OCI-LY1 (cell line): Measurements from ENCODE around the gene FBXL3.

Experiments used
- H2AFZ ChIP-seq: fragments of 200-600 bp; sonication (generic), shearing (Covaris generic); 2 replicates; pipeline ENCODE4 v1.6.0; 2014; ENCODE audit warnings: antibody characterized with exemption, mild to moderate bottlenecking, low read length
- H3F3A ChIP-seq: fragments of 200-600 bp; sonication (generic), shearing (Covaris generic); 2 replicates; pipeline ENCODE4 v1.6.0; 2014; ENCODE audit warnings: mild to moderate bottlenecking, antibody characterized with exemption, low read length, moderate library complexity; ENCODE audit not compliant: insufficient read depth
- H3K27ac ChIP-seq: fragments of 200-600 bp; sonication (generic); 2 replicates; pipeline ENCODE4 v1.5.1; 2014; ENCODE audit warnings: low read length, mixed run types, mild to moderate bottlenecking, low read depth; ENCODE audit not compliant: poor library complexity, severe bottlenecking
- H3K27me3 ChIP-seq: fragments of 200-600 bp; sonication (generic); 2 replicates; pipeline ENCODE4 v1.6.0; 2014; ENCODE audit warnings: antibody characterized with exemption, mild to moderate bottlenecking, low read length, moderate library complexity; ENCODE audit not compliant: insufficient read depth
- H3K36me3 ChIP-seq: fragments of 200-600 bp; sonication (generic); 2 replicates; pipeline ENCODE4 v1.6.1; 2014; ENCODE audit warnings: mild to moderate bottlenecking, antibody characterized with exemption, low read length, moderate library complexity, mixed read lengths; ENCODE audit not compliant: insufficient read depth
- H3K4me1 ChIP-seq: fragments of 200-600 bp; sonication (generic); 2 replicates; pipeline ENCODE4 v1.5.1; 2014; ENCODE audit warnings: mild to moderate bottlenecking, low read length, moderate library complexity; ENCODE audit not compliant: insufficient read depth, severe bottlenecking
- H3K4me2 ChIP-seq: fragments of 200-600 bp; sonication (generic), shearing (Covaris generic); 2 replicates; pipeline ENCODE4 v1.6.1; 2014; ENCODE audit warnings: low read length
- H3K4me3 ChIP-seq: fragments of 200-600 bp; sonication (generic); 2 replicates; pipeline ENCODE4 v1.5.1; 2014; ENCODE audit warnings: low read length, low read depth, mild to moderate bottlenecking, mixed read lengths; ENCODE audit not compliant: poor library complexity, severe bottlenecking
- H3K79me2 ChIP-seq: fragments of 200-600 bp; shearing (Covaris generic); 2 replicates; pipeline ENCODE4 v1.6.1; 2016; ENCODE audit warnings: mixed run types, low read length, mixed read lengths; ENCODE audit not compliant: insufficient read depth
- H3K9ac ChIP-seq: fragments of 200-600 bp; sonication (generic), shearing (Covaris generic); 2 replicates; pipeline ENCODE4 v1.6.1; 2014; ENCODE audit warnings: mild to moderate bottlenecking, low read length, mixed read lengths
- H3K9me2 ChIP-seq: fragments of 200-600 bp; sonication (generic), shearing (Covaris generic); 2 replicates; pipeline ENCODE4 v1.6.1; 2014; ENCODE audit warnings: low read depth, mild to moderate bottlenecking, low read length, mixed read lengths
- H3K9me3 ChIP-seq: fragments of 200-600 bp; shearing (Covaris generic); 2 replicates; pipeline ENCODE4 v1.6.1; 2014; ENCODE audit warnings: low read length, mixed read lengths
- H4K20me1 ChIP-seq: fragments of 200-600 bp; sonication (generic), shearing (Covaris generic); 2 replicates; pipeline ENCODE4 v1.6.0; 2016; ENCODE audit warnings: mild to moderate bottlenecking, low read length; ENCODE audit not compliant: insufficient read depth
- EZH2 ChIP-seq: fragments of 200-600 bp; sonication (generic), shearing (Covaris generic); IDR thresholded peaks from 2 replicates; pipeline ENCODE4 v1.8.0; 2017; ENCODE audit warnings: borderline replicate concordance, mixed run types, mild to moderate bottlenecking, antibody characterized with exemption, low read length, moderate library complexity, mixed read lengths
- TF ChIP-seq, protein P1 (sequence below): fragments of 200-600 bp; sonication (generic), shearing (Covaris generic); IDR thresholded peaks from 2 replicates; pipeline ENCODE4 v1.5.1; 2017; ENCODE audit warnings: mild to moderate bottlenecking, antibody characterized with exemption, low read length, moderate library complexity, mixed read lengths

FBXL3 gene

GRCh38 chr13:76975863-76976262, 51.1 kb downstream of the FBXL3 start:
- Histone ChIP-seq H2AFZ (no peak overlapping the region), H3K9me2 (no peaks in the 10 kb centered on the region), H3K4me3 (no peak overlapping the region), H3F3A (no peaks in the 10 kb centered on the region), H3K79me2 (no peaks in the 10 kb centered on the region), H3K27ac (no peak overlapping the region), H3K9me3 (no peaks in the 10 kb centered on the region), H3K36me3 (no peaks in the 10 kb centered on the region), H3K4me2 (no peak overlapping the region), H3K27me3 (no peaks in the 10 kb centered on the region), H4K20me1 (no peaks in the 10 kb centered on the region), H3K9ac (no peak overlapping the region), H3K4me1 (peaks cover 7% of the 10 kb centered on the region)
- TF ChIP-seq, protein P1, sequence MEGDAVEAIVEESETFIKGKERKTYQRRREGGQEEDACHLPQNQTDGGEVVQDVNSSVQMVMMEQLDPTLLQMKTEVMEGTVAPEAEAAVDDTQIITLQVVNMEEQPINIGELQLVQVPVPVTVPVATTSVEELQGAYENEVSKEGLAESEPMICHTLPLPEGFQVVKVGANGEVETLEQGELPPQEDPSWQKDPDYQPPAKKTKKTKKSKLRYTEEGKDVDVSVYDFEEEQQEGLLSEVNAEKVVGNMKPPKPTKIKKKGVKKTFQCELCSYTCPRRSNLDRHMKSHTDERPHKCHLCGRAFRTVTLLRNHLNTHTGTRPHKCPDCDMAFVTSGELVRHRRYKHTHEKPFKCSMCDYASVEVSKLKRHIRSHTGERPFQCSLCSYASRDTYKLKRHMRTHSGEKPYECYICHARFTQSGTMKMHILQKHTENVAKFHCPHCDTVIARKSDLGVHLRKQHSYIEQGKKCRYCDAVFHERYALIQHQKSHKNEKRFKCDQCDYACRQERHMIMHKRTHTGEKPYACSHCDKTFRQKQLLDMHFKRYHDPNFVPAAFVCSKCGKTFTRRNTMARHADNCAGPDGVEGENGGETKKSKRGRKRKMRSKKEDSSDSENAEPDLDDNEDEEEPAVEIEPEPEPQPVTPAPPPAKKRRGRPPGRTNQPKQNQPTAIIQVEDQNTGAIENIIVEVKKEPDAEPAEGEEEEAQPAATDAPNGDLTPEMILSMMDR, result no peak
- no peak for TF ChIP-seq EZH2

GRCh38 chr13:76974618-76974975, 52.4 kb downstream of the FBXL3 start:
- no peaks in the 10 kb centered on the region for H3K9me2 ChIP-seq
- no peaks in the 10 kb centered on the region for H3K79me2 ChIP-seq
- no peak overlapping the region for H3K4me3 ChIP-seq
- H3K9me3 ChIP-seq, result no peaks in the 10 kb centered on the region
- no peak overlapping the region for H3K27ac ChIP-seq
- TF ChIP-seq EZH2, result no peak
- TF ChIP-seq, protein P1, result no peak
- no peaks in the 10 kb centered on the region for H4K20me1 ChIP-seq
- H3K4me2 ChIP-seq, result no peak overlapping the region
- H3K4me1 ChIP-seq, result no peaks in the 10 kb centered on the region
- H3F3A ChIP-seq, result no peaks in the 10 kb centered on the region
- no peaks in the 10 kb centered on the region for H3K36me3 ChIP-seq
- no peak overlapping the region for H3K9ac ChIP-seq
- H2AFZ ChIP-seq, result no peak overlapping the region
- no peaks in the 10 kb centered on the region for H3K27me3 ChIP-seq

DNA sequence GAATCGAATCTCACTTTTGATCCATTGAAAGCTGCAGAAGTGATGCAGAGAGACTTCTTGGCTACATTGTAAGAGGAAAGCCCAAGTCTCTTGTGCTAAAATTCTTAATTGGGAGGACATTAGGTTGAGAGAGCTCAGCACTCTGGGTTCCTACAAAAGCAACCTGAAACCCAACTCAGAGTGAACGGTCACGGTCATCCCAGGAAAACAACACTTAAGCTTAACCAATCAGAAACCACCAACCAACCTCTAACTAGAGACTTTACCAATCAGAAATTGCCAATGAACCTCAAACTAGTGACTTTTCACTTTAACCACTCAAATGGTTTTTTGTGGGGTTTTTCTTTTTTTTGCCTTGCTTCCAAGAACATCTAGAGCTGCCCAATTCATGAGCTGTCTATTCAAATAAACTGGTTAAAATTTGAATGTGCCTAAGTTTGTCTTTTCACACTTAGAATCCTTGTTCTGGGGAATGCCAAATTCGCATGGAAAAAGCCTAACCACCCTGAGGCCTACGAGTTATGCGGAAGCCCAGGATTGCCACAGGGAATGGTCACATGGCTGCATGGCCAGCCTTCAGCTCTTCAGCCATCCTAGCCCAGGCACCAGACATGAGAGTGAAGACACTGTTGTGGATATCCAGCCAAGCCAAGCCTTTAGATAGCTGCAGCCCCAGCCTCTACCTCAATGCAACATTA, 52.9 kb downstream of the FBXL3 start:
- Histone ChIP-seq H3K79me2 (no peaks in the 10 kb centered on the region), H3K36me3 (no peaks in the 10 kb centered on the region), H3K4me1 (no peaks in the 10 kb centered on the region), H3K9me3 (no peaks in the 10 kb centered on the region), H3K9ac (no peak overlapping the region), H2AFZ (no peak overlapping the region), H3K4me3 (no peak overlapping the region), H3K4me2 (no peak overlapping the region), H3F3A (no peaks in the 10 kb centered on the region), H3K9me2 (no peaks in the 10 kb centered on the region), H4K20me1 (no peaks in the 10 kb centered on the region), H3K27ac (no peak overlapping the region), H3K27me3 (no peaks in the 10 kb centered on the region)
- TF ChIP-seq, protein P1, result no peak
- TF ChIP-seq EZH2, result no peak
